ENCODE results near the gene DIO1.
A peak's percentile ranks its signal among the peaks of the same experiment; 100 is the strongest.

DIO1 gene

DNA sequence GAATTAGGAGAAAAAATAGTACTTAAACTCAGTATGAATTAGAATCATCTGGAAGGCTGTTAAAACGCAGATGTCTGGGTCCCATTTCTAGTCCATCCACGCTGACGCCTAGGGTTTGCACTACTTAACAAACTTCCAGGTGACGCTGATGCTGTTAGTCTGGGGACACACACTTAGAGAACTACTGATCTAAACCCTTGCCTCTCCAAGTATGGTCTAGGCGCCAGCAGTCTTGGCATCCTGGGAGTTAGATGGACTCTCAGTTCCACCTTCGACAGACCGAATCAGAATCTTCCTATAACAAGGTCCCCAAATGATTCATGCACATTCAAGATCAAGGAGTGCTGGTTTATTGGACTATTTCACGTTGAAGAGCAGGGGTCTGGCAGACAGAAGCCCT lies 11.5 kb downstream of the DIO1 start:
- no peak for TF ChIP-seq JUND (IDR thresholded peaks at IDR 0.05; ENCODE audit: low read depth)
- in situ Hi-C loops (cut with HindIII; ENCODE audit: low pct_unique_long_range_greater_than_20kb, low sequenced_read_pairs), result no loop called here
- DNase-seq (ENCODE audit: low read depth in 1 of 2, low spot score in 1 of 2), result no peak

- in situ Hi-C loops (cut with HindIII; ENCODE audit: low pct_unique_long_range_greater_than_20kb, low sequenced_read_pairs), result no loop called here
- no peak for DNase-seq (ENCODE audit: low read depth in 1 of 2, low spot score in 1 of 2)
- no peak for TF ChIP-seq JUND (IDR thresholded peaks at IDR 0.05; ENCODE audit: low read depth)
Measured at GRCh38 chr1:53906121-53906520, 12.1 kb downstream of the DIO1 start.

- no peak for TF ChIP-seq JUND (IDR thresholded peaks at IDR 0.05; ENCODE audit: low read depth)
- DNase-seq (ENCODE audit: low read depth in 1 of 2, low spot score in 1 of 2), result no peak
Measured at GRCh38 chr1:53909946-53910345, 16.0 kb downstream of the DIO1 start.

DNA sequence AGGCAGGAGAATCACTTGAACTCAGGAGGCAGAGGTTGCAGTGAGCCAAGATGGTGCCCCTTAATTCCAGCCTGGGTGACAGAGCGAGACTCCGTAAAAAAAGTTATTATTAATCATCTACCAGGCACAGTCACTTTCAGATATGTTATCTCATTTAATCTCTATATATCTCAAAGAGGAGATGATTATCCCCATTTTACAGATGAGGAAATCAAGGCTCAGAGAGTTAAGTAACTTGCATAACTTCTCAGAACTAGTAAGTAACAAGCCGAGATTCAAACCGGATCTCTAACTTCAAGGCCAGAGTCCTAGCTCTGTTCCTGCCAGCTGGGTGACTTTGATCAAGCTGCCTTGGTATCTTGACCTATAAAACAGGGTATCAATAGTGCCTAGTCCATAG lies 17.5 kb downstream of the DIO1 start:
- no peak for TF ChIP-seq JUND (IDR thresholded peaks at IDR 0.05; ENCODE audit: low read depth)
- DNase-seq (ENCODE audit: low read depth in 1 of 2, low spot score in 1 of 2), result no peak
- in situ Hi-C loops (cut with HindIII; ENCODE audit: low pct_unique_long_range_greater_than_20kb, low sequenced_read_pairs), result no loop called here

More at GRCh38 chr1:53909946-53910345, 16.0 kb downstream of the DIO1 start:
- in situ Hi-C loops (cut with HindIII; ENCODE audit: low pct_unique_long_range_greater_than_20kb, low sequenced_read_pairs), result no loop called here

- no peak for DNase-seq (ENCODE audit: low read depth in 1 of 2, low spot score in 1 of 2)
- no peak for TF ChIP-seq JUND (IDR thresholded peaks at IDR 0.05; ENCODE audit: low read depth)
- in situ Hi-C loops (cut with HindIII; ENCODE audit: low pct_unique_long_range_greater_than_20kb, low sequenced_read_pairs), result no loop called here
Measured at GRCh38 chr1:53913352-53914033, 19.5 kb downstream of the DIO1 start.

DNA sequence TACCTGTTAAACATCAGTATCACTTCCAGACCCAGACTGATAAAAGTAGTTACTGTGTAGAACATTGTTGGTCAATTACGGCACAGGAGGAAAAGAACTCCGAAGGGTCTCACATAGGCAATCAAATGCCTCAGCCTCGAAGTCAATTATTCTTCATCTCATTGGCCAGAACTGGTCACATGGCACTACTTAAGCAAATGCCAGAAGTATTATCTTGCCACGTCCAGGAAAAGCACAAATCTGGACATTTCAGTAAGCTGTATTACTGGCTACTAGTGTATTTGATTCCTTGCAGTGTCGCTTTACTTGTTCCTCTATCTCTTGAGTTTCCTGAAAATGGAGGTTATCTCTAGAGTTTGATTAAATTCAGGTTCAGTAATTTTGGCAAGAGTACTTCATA lies 24.4 kb downstream of the DIO1 start:
- in situ Hi-C loops (cut with HindIII; ENCODE audit: low pct_unique_long_range_greater_than_20kb, low sequenced_read_pairs), result no loop called here
- TF ChIP-seq JUND (IDR thresholded peaks at IDR 0.05; ENCODE audit: low read depth), result no peak
- DNase-seq (ENCODE audit: low read depth in 1 of 2, low spot score in 1 of 2), result no peak

DNA sequence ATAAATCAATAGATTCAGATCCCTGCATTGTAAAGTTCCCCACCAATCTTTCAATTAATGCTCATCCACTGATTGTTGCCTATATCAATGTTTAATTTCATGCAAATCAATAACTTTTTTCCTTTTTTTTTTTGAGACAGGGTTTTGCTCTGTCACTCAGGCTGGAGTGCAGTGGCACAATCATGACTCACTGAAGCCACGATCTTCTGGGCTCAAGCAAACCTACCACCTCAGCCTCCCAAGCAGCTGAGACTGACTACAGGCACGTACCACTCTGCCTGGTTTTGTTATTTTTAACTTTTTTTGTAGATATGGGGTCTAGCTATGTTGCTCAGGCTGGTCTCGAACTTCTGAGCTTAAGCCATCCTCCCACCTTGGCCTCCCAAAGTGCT lies 25.7 kb downstream of the DIO1 start:
- TF ChIP-seq JUND (IDR thresholded peaks at IDR 0.05; ENCODE audit: low read depth), result no peak
- no peak for DNase-seq (ENCODE audit: low read depth in 1 of 2, low spot score in 1 of 2)
- in situ Hi-C loops (cut with HindIII; ENCODE audit: low pct_unique_long_range_greater_than_20kb, low sequenced_read_pairs), result no loop called here

GRCh38 chr1:53927376-53927881 lies 33.4 kb downstream of the DIO1 start:
- no peak for TF ChIP-seq JUND (IDR thresholded peaks at IDR 0.05; ENCODE audit: low read depth)
- no peak for DNase-seq (ENCODE audit: low read depth in 1 of 2, low spot score in 1 of 2)
- in situ Hi-C loops (cut with HindIII; ENCODE audit: low pct_unique_long_range_greater_than_20kb, low sequenced_read_pairs), result no loop called here

- in situ Hi-C loops (cut with HindIII; ENCODE audit: low pct_unique_long_range_greater_than_20kb, low sequenced_read_pairs), result no loop called here
- DNase-seq (ENCODE audit: low read depth in 1 of 2, low spot score in 1 of 2), result peak in 1 of 2 experiments; percentile 81
- TF ChIP-seq JUND (IDR thresholded peaks at IDR 0.05; ENCODE audit: low read depth), result peak; percentile 65
Measured at GRCh38 chr1:53929246-53929960, 35.4 kb downstream of the DIO1 start.

- TF ChIP-seq JUND (IDR thresholded peaks at IDR 0.05; ENCODE audit: low read depth), result peak; percentile 81
- peak in 1 of 2 experiments; percentile 52 for DNase-seq (ENCODE audit: low read depth in 1 of 2, low spot score in 1 of 2)
- in situ Hi-C loops (cut with HindIII; ENCODE audit: low pct_unique_long_range_greater_than_20kb, low sequenced_read_pairs), result no loop called here
Measured at GRCh38 chr1:53930932-53931331, 36.9 kb downstream of the DIO1 start.

DNA sequence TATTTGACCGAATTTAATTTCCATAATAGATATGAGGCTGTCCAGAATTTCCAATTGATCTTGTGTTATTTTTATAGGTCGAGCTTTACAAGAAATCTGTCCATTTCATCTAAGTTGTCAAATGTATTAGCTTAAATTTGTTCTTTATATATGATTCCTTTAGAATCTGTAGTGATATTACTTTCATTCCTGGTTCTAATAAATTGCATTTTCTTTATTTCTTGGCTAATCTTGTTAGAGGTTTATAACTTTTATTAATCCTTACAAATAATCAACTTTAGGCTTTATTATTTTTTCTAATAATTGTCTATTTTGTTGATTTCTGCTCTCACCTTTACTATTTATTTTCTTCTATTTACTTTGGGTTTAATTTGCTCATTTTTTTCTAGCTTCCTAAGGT lies 37.5 kb downstream of the DIO1 start:
- in situ Hi-C loops (cut with HindIII; ENCODE audit: low pct_unique_long_range_greater_than_20kb, low sequenced_read_pairs), result no loop called here
- no peak for TF ChIP-seq JUND (IDR thresholded peaks at IDR 0.05; ENCODE audit: low read depth)
- no peak for DNase-seq (ENCODE audit: low read depth in 1 of 2, low spot score in 1 of 2)

DNA sequence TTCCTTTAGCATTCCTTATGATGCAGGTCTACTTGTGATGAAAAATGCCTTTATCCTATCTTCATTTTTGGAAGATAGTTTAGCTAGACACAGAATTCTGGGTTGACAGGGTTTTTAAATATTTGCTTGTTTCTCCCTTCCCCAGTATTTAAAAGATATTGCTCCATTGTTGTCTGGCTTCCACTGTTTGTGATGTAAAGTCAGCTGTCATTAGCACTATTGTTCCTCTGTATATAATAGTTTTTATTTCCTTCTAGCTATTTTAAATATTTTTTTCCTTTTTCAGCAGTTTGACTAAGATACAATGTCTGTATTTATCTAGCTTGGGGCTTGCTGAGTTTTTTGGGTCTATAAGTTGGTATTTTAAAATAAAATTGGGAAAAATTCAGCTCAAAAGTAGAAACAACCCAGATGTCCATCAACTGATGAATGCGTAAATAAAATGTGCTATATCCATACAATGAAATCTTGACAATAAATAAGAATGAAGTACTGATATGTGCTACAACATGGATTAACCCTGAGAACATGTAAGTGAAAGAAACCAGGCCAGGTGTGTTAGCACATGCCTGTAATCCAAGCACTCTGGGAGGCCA lies 40.3 kb downstream of the DIO1 start:
- in situ Hi-C loops (cut with HindIII; ENCODE audit: low pct_unique_long_range_greater_than_20kb, low sequenced_read_pairs), result no loop called here
- no peak for TF ChIP-seq JUND (IDR thresholded peaks at IDR 0.05; ENCODE audit: low read depth)
- no peak for DNase-seq (ENCODE audit: low read depth in 1 of 2, low spot score in 1 of 2)

DNA sequence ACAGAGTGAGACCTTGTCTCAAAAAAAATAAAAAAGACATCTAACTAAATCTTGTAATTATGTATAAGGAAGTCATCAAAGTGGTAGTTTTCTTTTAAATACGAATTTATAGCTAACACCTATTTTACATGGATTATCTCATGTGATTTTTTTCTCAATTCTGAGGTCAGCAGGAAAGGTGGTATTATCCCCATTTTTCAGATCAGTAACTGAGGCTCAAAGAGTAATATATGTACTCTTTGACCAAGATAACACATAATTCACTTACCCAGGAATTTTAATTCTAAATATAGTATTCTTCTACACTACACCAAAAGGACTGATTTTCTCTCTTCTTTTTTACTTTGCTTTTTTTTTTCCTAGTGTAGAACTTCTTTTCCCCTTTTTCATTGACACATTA lies 42.4 kb downstream of the DIO1 start:
- TF ChIP-seq JUND (IDR thresholded peaks at IDR 0.05; ENCODE audit: low read depth), result no peak
- no peak for DNase-seq (ENCODE audit: low read depth in 1 of 2, low spot score in 1 of 2)
- in situ Hi-C loops (cut with HindIII; ENCODE audit: low pct_unique_long_range_greater_than_20kb, low sequenced_read_pairs), result no loop called here
